Right kidney (tissue), 1 donor: ENCODE measurements around the gene NRCAM.

Experiments
- DNase-seq: peaks from one replicate; pipeline ENCODE4 v3.0.0-alpha.2; 2016

Gene NRCAM

GRCh38 chr7:108424013-108424412 lies 32.2 kb downstream of the NRCAM start:
- no peak for DNase-seq

GRCh38 chr7:108423089-108423989 lies 32.9 kb downstream of the NRCAM start:
- no peak for DNase-seq

GRCh38 chr7:108421720-108422331 lies 34.4 kb downstream of the NRCAM start:
- DNase-seq = no peak

GRCh38 chr7:108419961-108420908 lies 36.0 kb downstream of the NRCAM start:
- no peak for DNase-seq

- DNase-seq = no peak
These were observed 37.3 kb downstream of the NRCAM start for GRCh38 chr7:108418946-108419345.

GRCh38 chr7:108417926-108418325 lies 38.3 kb downstream of the NRCAM start:
- DNase-seq = no peak

- no peak for DNase-seq
These were observed 39.1 kb downstream of the NRCAM start for GRCh38 chr7:108417144-108417543.

GRCh38 chr7:108415821-108416536 lies 40.3 kb downstream of the NRCAM start:
- DNase-seq = no peak

GRCh38 chr7:108415084-108415483 lies 41.2 kb downstream of the NRCAM start:
- no peak for DNase-seq

GRCh38 chr7:108413782-108414492 lies 42.3 kb downstream of the NRCAM start:
- DNase-seq = no peak

GRCh38 chr7:108413337-108413736 lies 42.9 kb downstream of the NRCAM start:
- no peak for DNase-seq

GRCh38 chr7:108409146-108409545 lies 47.1 kb downstream of the NRCAM start:
- DNase-seq = no peak

- no peak for DNase-seq
These were observed 47.8 kb downstream of the NRCAM start for GRCh38 chr7:108408296-108408991.

- no peak for DNase-seq
These were observed 48.6 kb downstream of the NRCAM start for GRCh38 chr7:108407676-108408075.

GRCh38 chr7:108406222-108406890 lies 49.9 kb downstream of the NRCAM start:
- no peak for DNase-seq

- no peak for DNase-seq
These were observed 51.5 kb downstream of the NRCAM start for GRCh38 chr7:108404509-108405420.

GRCh38 chr7:108403597-108404217 lies 52.5 kb downstream of the NRCAM start:
- no peak for DNase-seq

- no peak for DNase-seq
These were observed 53.4 kb downstream of the NRCAM start for GRCh38 chr7:108402865-108403264.
